K562 (cell line): ENCODE results near the gene TOGARAM2. TPM values are rescaled to one million over a fixed set of nuclear protein-coding genes. Genes with fewer than 3 reads are reported as not detected.

ENCODE experiments used
- ATAC-seq: fragments of 200-7000 bp; cut with Tn5 transposase; 3 replicates; pipeline ENCODE4 v1.9.1; 2020; ENCODE audit warnings: moderate library complexity
- BruUV-seq: library from RNA; stranded (reverse); fragments of 400-500 nt; replicated peaks from 2 replicates; lab custom pipeline; 2021; lab: Mats Ljungman, UMichigan
- CTCF ChIA-PET: fragments of 300-600 bp; formaldehyde crosslinking; extraction: SDS; loops from one replicate; lab custom pipeline; 2021; ENCODE audit warnings: low intra/inter-chr PET ratio; lab: Yijun Ruan, JAX
- POLR2A ChIA-PET: fragments of 300-600, 350-650 bp; sonication (Branson Sonifier 250); formaldehyde crosslinking; extraction: SDS; loops from one replicate; lab custom pipeline; 2021; ENCODE audit warnings: antibody characterized with exemption, inconsistent platforms; lab: Yijun Ruan, JAX
- DNase-seq, 4 experiments: peaks; one replicate each; pipeline versions ENCODE4 v3.0.0 to v3.0.0-alpha.2; 2011 to 2018; ENCODE audit warnings: low spot score in 3 of 4, mixed read lengths in 3 of 4; ENCODE audit errors: extremely low read depth in 1 of 4
- FAIRE-seq: peaks from 2 replicates; lab custom pipeline; 2011; peaks lifted over from hg19 to GRCh38; lab: Jason Lieb, UNC
- H2AFZ ChIP-seq: 2 replicates; pipeline ENCODE4 v1.6.0; 2011; ENCODE audit warnings: low read depth, low read length, control low read depth, inconsistent platforms
- H3K27ac ChIP-seq: fragments of 200-600 bp; 3 replicates; pipeline ENCODE4 v1.8.0; 2011; ENCODE audit warnings: low read depth, mild to moderate bottlenecking, control low read depth, inconsistent platforms, low read length, moderate library complexity, mixed read lengths; ENCODE audit errors: extremely low read depth
- H3K27me3 ChIP-seq, 2 experiments: fragments of 300-600 bp in 1 of 2; 2 replicates in 1 of 2; 3 replicates in 1 of 2; pipeline versions ENCODE4 v1.6.0 to v1.8.0; 2011; ENCODE audit warnings: inconsistent platforms in 2 of 2, low read length in 2 of 2, mild to moderate bottlenecking in 1 of 2, mixed read lengths in 1 of 2, moderate library complexity in 1 of 2; ENCODE audit not compliant: control insufficient read depth in 2 of 2, insufficient read depth in 2 of 2
- H3K36me3 ChIP-seq: fragments of 300-600 bp; 3 replicates; pipeline ENCODE4 v1.8.0; 2011; ENCODE audit warnings: mild to moderate bottlenecking, low read length, inconsistent platforms; ENCODE audit not compliant: control insufficient read depth, insufficient read depth
- H3K4me1 ChIP-seq, 2 experiments: fragments of 200-600 bp in 1 of 2; replicated peaks in 1 of 2; 2 replicates in 1 of 2; 3 replicates in 1 of 2; pipeline versions ENCODE4 v1.5.1 to v1.8.0; 2011; ENCODE audit warnings: inconsistent platforms in 2 of 2, low read length in 2 of 2, mild to moderate bottlenecking in 1 of 2, mixed read lengths in 1 of 2, moderate library complexity in 1 of 2; ENCODE audit not compliant: control insufficient read depth in 2 of 2, insufficient read depth in 2 of 2
- H3K4me2 ChIP-seq: 2 replicates; pipeline ENCODE4 v1.6.1; 2011; ENCODE audit warnings: low read length, control low read depth, inconsistent platforms, mixed read lengths; ENCODE audit not compliant: insufficient read depth
- H3K4me3 ChIP-seq: fragments of 200-600 bp; sonication (generic), shearing (Covaris generic); 2 replicates; pipeline ENCODE4 v1.5.1; 2016; ENCODE audit warnings: control low read depth, inconsistent platforms
- H3K79me2 ChIP-seq: fragments of 200-600 bp; 3 replicates; pipeline ENCODE4 v1.8.0; 2011; ENCODE audit warnings: low read length, inconsistent platforms; ENCODE audit not compliant: control insufficient read depth, insufficient read depth
- H3K9ac ChIP-seq, 2 experiments: 2 replicates each; pipeline versions ENCODE4 v1.6.0 to v1.6.1; 2011; ENCODE audit warnings: low read depth in 2 of 2, low read length in 2 of 2, control low read depth in 1 of 2, inconsistent platforms in 1 of 2, mild to moderate bottlenecking in 1 of 2, mixed read lengths in 1 of 2; ENCODE audit not compliant: insufficient read depth in 1 of 2
- H3K9me1 ChIP-seq: one replicate; pipeline ENCODE4 v1.6.0; 2011; ENCODE audit warnings: inconsistent platforms, mild to moderate bottlenecking, low read length, moderate library complexity; ENCODE audit not compliant: control insufficient read depth, insufficient read depth
- H3K9me3 ChIP-seq: replicated peaks from 2 replicates; pipeline ENCODE4 v1.5.1; 2011; ENCODE audit warnings: low read depth, low read length, inconsistent platforms; ENCODE audit not compliant: control insufficient read depth, insufficient read depth
- H4K20me1 ChIP-seq: replicated peaks from 2 replicates; pipeline ENCODE4 v1.6.1; 2011; ENCODE audit warnings: low read length, inconsistent platforms, mixed read lengths; ENCODE audit not compliant: control insufficient read depth, insufficient read depth
- ELK3 ChIP-seq: fragments of 450-650 bp; formaldehyde crosslinking; IDR thresholded peaks from 2 replicates; pipeline ENCODE4 v1.4.0; 2020; ENCODE audit warnings: mild to moderate bottlenecking
- EZH2 ChIP-seq: IDR thresholded peaks from 2 replicates; pipeline ENCODE4 v1.6.1; 2012; ENCODE audit warnings: low read depth, mild to moderate bottlenecking, inconsistent platforms, low read length, borderline replicate concordance
- KLF10 ChIP-seq: fragments of 250-450 bp; sonication (Bioruptor Pico); IDR thresholded peaks from 2 replicates; pipeline ENCODE4 v1.6.1; 2021; ENCODE audit warnings: matching md5 sums
- MXI1 ChIP-seq: IDR thresholded peaks from 2 replicates; pipeline ENCODE4 v1.6.1; 2011; ENCODE audit warnings: low read depth, mild to moderate bottlenecking, improper control_type of control experiment, low read length
- NFIX ChIP-seq: fragments of 250-450 bp; sonication (Bioruptor Pico); IDR thresholded peaks from 2 replicates; pipeline ENCODE4 v1.4.0; 2020; ENCODE audit warnings: low read depth, mild to moderate bottlenecking, moderate library complexity
- TSHZ1 ChIP-seq: fragments of 250-450 bp; sonication (Bioruptor Pico); IDR thresholded peaks from 2 replicates; pipeline ENCODE4 v1.4.0; 2020; ENCODE audit warnings: mild to moderate bottlenecking, moderate library complexity
- ZNF384 ChIP-seq: IDR thresholded peaks from 2 replicates; pipeline ENCODE4 v1.6.1; 2012; ENCODE audit warnings: low read depth, low read length, improper control_type of control experiment
- WGBS: fragments of 100-300 bp; shearing (Covaris generic); methylation state at CpG from one replicate; pipeline ENCODE4 v1.1.6; 2016; ENCODE audit warnings: low coverage, mixed read lengths; ENCODE audit not compliant: insufficient coverage; ENCODE audit errors: missing lambda C conversion rate; 5-methylcytosine and 5-hydroxymethylcytosine counted together
- in situ Hi-C: fragments of 300-500 bp; cut with MboI; formaldehyde crosslinking; loops from 4 replicates; pipeline ENCODE4 v1.15.0; 2018; ENCODE audit warnings: inconsistent platforms, mixed read lengths
- intact Hi-C: fragments of 100-400 bp; cut with micrococcal nuclease; formaldehyde crosslinking; loops from 2 replicates; pipeline ENCODE4 v1.14.2; 2022
- polyA plus RNA-seq, 8 experiments: library from polyadenylated mRNA; depleted of rRNA in 4 of 8; stranded (reverse) in 5 of 8; unstranded in 3 of 8; fragments of >200 nt; fragmentation: Nextera tagmentation in 2 of 8; fragmentation: Illumina TruSeq in 1 of 8; extraction: Ambion mirVana in 2 of 8; extraction: Trizol in 1 of 8; gene quantifications; 2 replicates each; pipeline versions ENCODE4 v1.2.1 to v1.2.3, GENCODE V29; 2011 to 2014; ENCODE audit warnings: inconsistent platforms in 1 of 8, missing spikeins in 1 of 8
- total RNA-seq, 7 experiments: library from RNA; depleted of rRNA in 6 of 7; stranded (reverse); fragments of >200 nt in 6 of 7; fragmentation: Illumina TruSeq in 2 of 7; extraction: Trizol in 2 of 7; gene quantifications; 2 replicates each; pipeline versions ENCODE4 v1.2.1 to v1.2.3, GENCODE V29; 2011 to 2021; ENCODE audit warnings: low replicate concordance in 1 of 7

TOGARAM2 gene
- total and polyA plus RNA-seq, 9 of the 15 experiments (the other 6 are each of a cell fraction or from before 2014, with no cell fraction given) = not detected

GRCh38 chr2:28934769-28935168, 46.3 kb upstream of the TOGARAM2 start:
- POLR2A ChIA-PET = no interaction called here
- intact Hi-C loops = no loop called here
- no peak for FAIRE-seq
- Histone ChIP-seq H2AFZ (no peak overlapping the region), H3K27ac (no peak overlapping the region), H3K27me3 (no peaks in the 10 kb centered on the region), H3K4me1 (no peaks in the 10 kb centered on the region), H3K9me1 (no peaks in the 10 kb centered on the region), H3K9ac (no peak overlapping the region), H3K4me3 (no peak overlapping the region), H3K9me3 (no peaks in the 10 kb centered on the region), H3K36me3 (peaks cover 99% of the 10 kb centered on the region), H4K20me1 (no peaks in the 10 kb centered on the region), H3K79me2 (peaks cover 31% of the 10 kb centered on the region), H3K4me2 (no peak overlapping the region)
- ATAC-seq = no peak
- CTCF ChIA-PET = no interaction called here
- WGBS = 95% methylated on average over 2 of the region's 2 CpGs
- no peak for DNase-seq
- TF ChIP-seq MXI1 = no peak
- TF ChIP-seq EZH2 = no peak
- no peak for TF ChIP-seq TSHZ1 (CRISPR knock-in tag)
- TF ChIP-seq ELK3 = no peak
- TF ChIP-seq KLF10 (CRISPR knock-in tag) = no peak
- no peak for TF ChIP-seq NFIX
- TF ChIP-seq ZNF384 = no peak
- BruUV-seq = no TSS peak
- in situ Hi-C loops = no loop called here
